Measurements from ENCODE around the gene SLC6A3.

SLC6A3 gene

GRCh38 chr5:1412621-1413020 is 32.6 kb downstream of the SLC6A3 start:
- no peak for DNase-seq (ENCODE audit: extremely low read depth, low read depth)
- no peak for TF ChIP-seq CTCF (IDR thresholded peaks at IDR 0.05; ENCODE audit: low read depth, low read length)

DNA sequence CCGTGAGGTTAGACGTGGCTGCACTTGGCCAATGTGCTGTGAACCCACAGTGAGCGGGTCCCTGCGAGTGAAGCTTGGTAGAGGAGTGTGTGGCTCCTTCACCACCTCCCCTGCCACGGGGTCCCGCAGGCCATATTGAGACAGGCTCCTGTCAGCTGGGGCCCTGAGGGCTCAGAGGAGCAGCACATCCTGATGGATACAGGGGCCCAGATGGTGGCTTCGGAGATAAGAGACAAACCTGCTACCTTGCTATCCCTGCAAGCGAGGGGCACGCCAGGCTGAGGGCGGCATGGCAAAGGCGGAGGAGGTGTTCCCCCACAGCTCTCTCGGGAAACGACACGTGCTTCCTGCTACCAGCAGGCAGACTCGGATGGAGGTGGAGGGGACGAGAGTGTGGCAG is 33.1 kb downstream of the SLC6A3 start:
- TF ChIP-seq CTCF (IDR thresholded peaks at IDR 0.05; ENCODE audit: low read depth, low read length): no peak
- DNase-seq (ENCODE audit: extremely low read depth, low read depth): no peak

DNA sequence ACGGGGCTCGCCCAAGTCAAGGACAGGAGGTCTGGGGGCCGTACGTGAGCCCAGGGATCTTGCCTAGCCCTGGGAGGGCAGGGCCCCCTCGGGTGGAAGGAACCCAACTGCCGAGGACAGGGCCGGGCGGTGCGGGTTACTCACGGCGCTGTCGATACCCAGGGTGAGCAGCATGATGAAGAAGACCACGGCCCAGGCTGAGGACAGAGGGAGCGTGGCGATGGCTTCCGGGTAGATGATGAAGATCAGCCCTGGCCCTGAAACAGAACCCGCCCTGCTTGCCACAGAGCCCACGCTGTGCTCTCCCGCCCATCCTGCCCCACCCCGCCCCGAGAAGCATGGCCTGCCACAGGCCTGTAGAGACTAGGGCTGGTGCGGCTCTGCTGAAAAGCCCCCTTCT is 34.1 kb downstream of the SLC6A3 start:
- no peak for TF ChIP-seq CTCF (IDR thresholded peaks at IDR 0.05; ENCODE audit: low read depth, low read length)
- no peak for DNase-seq (ENCODE audit: extremely low read depth, low read depth)

DNA sequence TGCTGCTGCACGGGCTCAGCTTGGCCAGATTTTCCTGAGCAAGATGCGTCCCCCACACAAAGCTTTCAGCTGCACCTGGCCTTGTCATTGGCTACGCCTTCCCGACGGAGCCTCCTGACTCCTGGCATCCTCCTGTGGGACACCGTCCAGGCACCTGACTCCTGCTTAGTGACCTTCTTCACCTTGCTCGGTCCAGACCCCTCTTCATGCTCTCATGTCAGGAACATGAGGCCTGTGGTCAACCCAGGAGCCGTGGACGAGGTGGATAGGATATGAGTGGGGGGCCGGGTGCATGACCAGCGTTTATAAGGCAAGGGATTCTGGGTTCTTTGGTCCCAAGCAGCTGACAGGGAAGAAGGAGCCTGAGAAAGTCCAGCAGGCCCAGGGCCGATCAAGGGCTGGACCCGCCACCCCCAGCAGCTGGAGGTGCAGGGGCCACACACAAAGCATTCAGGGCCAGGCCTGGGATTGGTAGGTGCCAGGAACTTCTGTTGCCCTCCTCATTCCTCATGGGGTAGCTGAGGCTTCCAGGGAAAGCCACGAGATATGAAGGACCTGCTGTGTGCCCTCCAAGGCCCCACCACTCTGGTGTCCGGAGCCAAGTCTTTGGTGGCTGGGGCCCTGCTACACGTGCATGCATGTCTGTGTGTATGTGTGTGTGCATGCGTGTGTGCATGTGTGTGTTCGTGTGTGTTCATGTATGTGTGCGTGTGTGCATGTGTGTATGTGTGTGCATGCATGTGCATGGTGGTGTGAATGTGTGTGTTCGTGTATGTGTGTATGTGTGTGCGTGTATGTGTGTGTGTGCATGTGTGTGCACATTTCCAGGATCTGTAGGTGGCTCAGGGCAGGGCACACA is 34.9 kb downstream of the SLC6A3 start:
- DNase-seq (ENCODE audit: extremely low read depth, low read depth): no peak
- no peak for TF ChIP-seq CTCF (IDR thresholded peaks at IDR 0.05; ENCODE audit: low read depth, low read length)

DNA sequence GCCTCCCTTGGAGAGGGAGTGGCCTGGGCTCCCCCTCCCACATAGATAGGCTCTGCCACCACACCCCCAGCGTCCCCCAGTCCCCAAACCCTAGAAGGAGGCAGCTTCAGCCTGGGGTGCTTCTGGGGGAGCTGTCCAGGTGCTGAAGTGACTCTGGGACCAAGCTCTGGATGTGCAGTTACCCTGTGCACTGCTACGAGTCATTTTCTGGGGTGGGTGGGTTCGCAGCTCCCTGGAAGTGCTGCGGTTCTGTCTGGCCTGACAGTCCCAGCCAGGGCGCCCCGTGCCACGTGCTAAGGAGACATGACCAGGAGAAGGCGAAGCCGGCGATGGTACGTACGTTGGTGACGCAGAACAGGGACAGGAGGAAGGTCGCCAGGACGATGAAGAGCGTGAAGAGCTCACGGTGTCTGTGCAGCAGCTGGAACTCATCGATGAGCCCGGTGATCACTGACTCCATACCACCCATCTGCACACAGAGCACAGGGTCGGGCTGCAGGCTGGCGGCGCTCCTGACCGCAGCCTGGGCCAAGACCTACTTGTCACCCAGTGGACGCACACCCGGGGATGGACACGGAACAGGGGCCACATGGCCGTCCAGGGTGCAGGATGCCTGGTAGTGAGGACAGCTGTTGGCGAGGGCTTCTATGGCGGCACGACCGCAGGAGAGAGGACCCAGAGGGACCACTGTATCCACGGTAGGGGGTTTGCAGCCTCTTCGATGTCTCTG is 35.7 kb downstream of the SLC6A3 start:
- no peak for DNase-seq (ENCODE audit: extremely low read depth, low read depth)

DNA sequence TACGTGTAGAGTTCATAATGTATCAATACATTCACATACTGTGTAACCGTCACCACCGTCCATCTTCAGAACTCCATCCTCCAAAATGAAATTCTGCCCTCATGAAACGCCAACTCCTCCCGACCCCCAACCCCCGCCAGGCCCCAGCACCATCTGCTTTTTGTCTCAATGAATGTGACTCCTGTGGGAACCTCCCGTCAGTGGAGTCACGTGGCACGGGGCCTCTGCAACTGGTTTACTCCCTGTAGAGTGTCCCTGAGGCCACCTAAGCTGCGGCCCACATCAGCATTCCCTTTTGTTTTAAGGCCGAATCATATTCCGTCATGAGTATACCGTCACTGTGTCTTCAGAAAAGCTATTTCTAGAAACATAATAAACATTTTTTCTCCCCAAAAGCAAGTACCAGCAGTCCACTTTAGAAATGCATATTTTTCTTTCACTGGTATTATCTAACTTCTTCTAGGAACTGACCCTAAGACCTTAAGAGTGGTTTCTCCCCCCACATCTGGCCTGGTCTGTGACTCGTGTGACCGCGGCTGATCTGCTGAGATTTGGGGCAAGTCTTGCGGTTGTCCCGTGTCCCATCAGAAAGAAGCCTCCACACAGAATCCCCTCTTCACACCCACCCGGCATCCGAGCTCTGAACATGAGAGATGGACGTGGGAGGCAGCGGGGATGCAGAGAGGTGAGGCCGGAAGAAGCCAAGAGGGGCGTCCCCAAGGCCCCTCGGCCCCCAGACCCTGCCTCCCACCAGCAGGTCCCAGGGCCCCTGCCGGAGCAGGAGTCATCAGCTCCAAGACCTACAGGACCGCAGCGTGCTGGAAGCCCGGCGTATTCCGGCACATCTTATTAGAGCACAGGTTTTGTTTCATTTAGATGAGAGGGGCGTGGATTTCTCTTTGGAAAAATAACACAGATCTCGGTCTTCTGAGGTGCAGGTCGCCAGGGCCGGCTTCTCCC is 38.3 kb downstream of the SLC6A3 start:
- DNase-seq (ENCODE audit: extremely low read depth, low read depth): no peak
- no peak for TF ChIP-seq CTCF (IDR thresholded peaks at IDR 0.05; ENCODE audit: low read depth, low read length)

More for the DNA sequence above, 35.7 kb downstream of the SLC6A3 start:
- no peak for TF ChIP-seq CTCF (IDR thresholded peaks at IDR 0.05; ENCODE audit: low read depth, low read length)

Data from AG09319 (cell line).